ENCODE data around the gene MGST1.

GRCh38 chr12:16324772-16325171 lies 22.7 kb upstream of the MGST1 start:
- TF ChIP-seq BHLHE40 (IDR thresholded peaks at IDR 0.05; ENCODE audit: low read depth, low read length): no peak
- TF ChIP-seq, protein P1, sequence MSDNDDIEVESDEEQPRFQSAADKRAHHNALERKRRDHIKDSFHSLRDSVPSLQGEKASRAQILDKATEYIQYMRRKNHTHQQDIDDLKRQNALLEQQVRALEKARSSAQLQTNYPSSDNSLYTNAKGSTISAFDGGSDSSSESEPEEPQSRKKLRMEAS (IDR thresholded peaks at IDR 0.05): no peak
- TF ChIP-seq, protein P2, sequence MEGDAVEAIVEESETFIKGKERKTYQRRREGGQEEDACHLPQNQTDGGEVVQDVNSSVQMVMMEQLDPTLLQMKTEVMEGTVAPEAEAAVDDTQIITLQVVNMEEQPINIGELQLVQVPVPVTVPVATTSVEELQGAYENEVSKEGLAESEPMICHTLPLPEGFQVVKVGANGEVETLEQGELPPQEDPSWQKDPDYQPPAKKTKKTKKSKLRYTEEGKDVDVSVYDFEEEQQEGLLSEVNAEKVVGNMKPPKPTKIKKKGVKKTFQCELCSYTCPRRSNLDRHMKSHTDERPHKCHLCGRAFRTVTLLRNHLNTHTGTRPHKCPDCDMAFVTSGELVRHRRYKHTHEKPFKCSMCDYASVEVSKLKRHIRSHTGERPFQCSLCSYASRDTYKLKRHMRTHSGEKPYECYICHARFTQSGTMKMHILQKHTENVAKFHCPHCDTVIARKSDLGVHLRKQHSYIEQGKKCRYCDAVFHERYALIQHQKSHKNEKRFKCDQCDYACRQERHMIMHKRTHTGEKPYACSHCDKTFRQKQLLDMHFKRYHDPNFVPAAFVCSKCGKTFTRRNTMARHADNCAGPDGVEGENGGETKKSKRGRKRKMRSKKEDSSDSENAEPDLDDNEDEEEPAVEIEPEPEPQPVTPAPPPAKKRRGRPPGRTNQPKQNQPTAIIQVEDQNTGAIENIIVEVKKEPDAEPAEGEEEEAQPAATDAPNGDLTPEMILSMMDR (IDR thresholded peaks at IDR 0.05): no peak
- no peak for TF ChIP-seq CBX8 (IDR thresholded peaks at IDR 0.05)
- no peak for TF ChIP-seq ZNF302 (CRISPR knock-in tag; IDR thresholded peaks at IDR 0.05)
- no peak for TF ChIP-seq EHF (CRISPR knock-in tag; IDR thresholded peaks at IDR 0.05)

Data from A549 (cell line).